Mesenteric fat pad (tissue), 1 donor: ENCODE data around the gene CXADR. TPM values are rescaled to one million over a fixed set of nuclear protein-coding genes. Genes with fewer than 3 reads are reported as not detected.
A peak's percentile ranks its signal among the peaks of the same experiment; 100 is the strongest.

ENCODE experiments used
- DNase-seq: peaks from one replicate; pipeline ENCODE4 v3.0.0-alpha.2; 2020; ENCODE audit warnings: low spot score
- total RNA-seq: library from RNA; stranded (reverse); fragmentation: NEBNext Ultra II Directional; extraction: Animal tissue kit (Norgen Biotek cat#: 25700); gene quantifications from one replicate; pipeline ENCODE4 v1.2.1, GENCODE V29; 2021
- donor health status: DM: yes; HTN: yes; CAD: no.

CXADR gene
- total RNA-seq, 1 donor from 2014 or later = 0.74 TPM

DNA sequence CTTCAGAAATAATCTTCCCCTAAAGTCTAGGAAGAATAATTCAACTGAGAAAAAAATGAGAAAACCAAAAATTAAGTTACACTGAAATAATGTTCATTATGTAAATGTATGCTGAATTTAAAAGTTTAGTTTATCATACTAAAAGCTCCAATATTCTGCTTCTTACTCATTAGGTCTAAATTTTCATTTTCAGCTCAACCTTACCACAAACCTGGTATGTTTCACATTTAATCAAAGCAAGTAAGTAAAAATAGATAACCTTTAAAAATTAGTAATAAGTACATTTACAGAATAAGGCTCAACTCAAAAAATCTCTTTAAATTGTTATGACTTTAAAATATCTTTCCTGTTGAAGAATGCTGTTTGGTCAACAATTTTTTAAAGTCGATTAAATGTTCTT, 84.8 kb downstream of the CXADR start:
- DNase-seq = no peak

DNA sequence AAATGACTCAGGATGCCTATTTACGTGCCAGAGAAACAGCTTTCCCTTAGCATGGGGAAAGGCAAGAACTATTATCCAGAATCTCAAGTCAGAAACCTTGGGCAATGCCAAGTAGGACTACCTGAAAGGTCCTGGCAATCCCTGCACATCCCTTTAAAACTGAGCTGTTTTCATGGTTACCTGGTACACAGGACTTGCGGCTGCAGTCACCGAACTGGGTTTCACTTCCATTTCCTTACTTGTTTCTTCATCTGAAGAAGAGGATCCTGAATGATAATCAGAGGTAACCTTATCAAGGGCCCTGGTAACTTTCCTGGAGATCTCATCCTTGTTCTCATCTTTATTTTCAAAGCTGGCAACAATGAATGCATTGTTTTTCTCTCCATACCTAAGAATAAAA, 85.6 kb downstream of the CXADR start:
- DNase-seq = no peak

GRCh38 chr21:17602874-17603273, 90.0 kb downstream of the CXADR start:
- DNase-seq = no peak

DNA sequence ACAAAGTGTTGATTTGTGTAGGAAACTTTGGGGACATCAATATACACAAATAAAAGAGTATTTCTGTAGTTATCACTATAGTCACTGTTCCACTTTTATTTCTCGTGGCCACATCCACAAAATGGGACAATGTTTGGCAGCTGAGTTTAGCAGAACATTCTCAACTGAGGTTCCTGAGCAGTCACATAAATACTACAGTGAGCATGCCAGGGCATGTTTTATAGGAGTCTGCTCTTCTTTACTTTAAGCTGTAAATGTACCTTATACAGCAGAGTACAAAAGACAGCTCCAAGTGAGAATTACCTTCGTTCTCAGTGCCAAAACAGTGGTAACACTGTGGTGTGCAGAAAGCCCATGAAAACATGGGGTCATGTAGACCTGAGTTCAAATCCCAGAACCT, 94.8 kb downstream of the CXADR start:
- no peak for DNase-seq

- no peak for DNase-seq
Observed at GRCh38 chr21:17609681-17610080, 96.8 kb downstream of the CXADR start.

DNA sequence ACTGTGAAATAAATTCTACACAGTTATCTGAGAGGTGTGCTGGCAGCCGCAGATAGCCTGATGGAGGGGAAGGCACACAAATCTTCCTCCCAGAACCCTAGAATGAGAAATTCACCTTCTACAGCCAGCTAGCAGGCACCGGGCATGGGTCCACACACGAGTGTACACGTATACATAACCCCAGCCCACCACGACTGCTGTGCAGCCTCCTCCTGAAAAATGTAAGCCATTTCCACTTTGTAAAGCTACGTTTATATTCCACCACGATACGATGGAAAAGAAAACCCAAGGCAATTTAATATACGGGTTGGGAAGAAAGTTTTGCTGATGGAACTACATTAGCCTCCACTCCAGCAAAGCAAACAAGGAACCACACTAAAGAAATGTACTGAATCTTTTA, 98.1 kb downstream of the CXADR start:
- no peak for DNase-seq

DNA sequence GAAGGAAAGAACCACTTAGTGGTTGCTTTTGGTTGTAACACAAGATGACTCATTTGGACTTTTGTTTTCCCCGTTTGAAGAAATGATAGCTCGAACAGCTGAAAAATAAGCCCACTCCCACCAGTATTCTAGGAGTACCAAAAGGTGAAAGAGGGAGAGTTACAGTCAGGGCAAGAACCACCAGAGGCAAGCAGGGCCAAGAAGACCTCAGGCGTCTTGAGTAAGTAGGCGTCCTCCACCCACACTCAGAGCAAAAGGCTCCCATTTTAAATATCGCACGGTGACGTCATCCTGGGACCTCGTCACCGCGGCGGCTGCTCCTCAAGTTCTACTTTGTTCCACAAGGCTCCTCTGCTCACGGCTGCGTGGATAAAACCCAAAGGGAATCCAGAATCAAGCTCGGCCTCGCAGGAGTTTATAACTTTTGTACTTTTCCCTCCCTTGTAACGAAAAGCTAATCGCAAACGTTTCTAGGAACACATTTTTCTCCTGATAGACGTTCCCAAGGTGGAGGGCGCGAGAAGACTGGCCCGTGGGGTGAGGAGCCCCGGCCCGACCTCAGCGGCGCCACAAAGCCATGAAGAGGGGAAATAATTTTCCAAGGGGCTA, 98.7 kb downstream of the CXADR start:
- peak; percentile 90 for DNase-seq

DNA sequence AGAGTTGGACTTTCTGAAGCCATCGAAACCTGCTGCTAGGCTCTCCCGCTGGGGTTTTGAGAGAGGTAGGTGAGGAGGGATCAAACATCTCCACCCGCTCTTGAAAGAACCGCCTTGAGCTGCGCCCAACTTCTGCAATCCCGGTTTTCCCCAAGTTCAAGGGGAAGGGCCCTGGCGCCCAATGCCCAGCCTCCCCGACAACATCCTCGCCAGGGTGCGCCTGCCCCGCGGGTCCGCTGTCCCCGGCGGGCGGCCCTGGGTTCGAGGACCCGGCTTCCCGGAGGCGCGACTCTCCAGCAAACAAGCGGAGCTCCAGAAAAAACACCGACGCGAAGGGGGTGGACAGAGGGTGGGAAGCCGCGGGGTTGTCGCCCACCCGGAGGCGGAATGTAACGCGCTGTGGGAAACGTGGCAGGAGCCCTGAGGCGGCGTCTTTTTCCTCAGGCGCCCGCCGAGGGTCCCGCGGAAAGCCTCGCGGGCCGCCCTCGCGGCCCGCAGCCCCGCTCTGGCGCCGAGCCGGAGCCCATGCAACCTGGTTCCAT, 99.3 kb downstream of the CXADR start:
- no peak for DNase-seq

- peak; percentile 93 for DNase-seq
Observed at GRCh38 chr21:17612565-17613241, 99.9 kb downstream of the CXADR start, which contains the start of gene BTG3. TSS of gene BTG3 (minus strand) at chr21:17612901. CDS start at chr21:17609144, 3,757 bp downstream.

- no peak for DNase-seq
Observed at GRCh38 chr21:17613242-17613676, 100.4 kb downstream of the CXADR start.

- no peak for DNase-seq
Observed at GRCh38 chr21:17616831-17617230, 104.0 kb downstream of the CXADR start.

GRCh38 chr21:17622018-17622417, 109.2 kb downstream of the CXADR start:
- DNase-seq = no peak

GRCh38 chr21:17631195-17631594, 118.4 kb downstream of the CXADR start:
- DNase-seq = no peak

GRCh38 chr21:17636711-17637110, 123.9 kb downstream of the CXADR start:
- DNase-seq = no peak

DNA sequence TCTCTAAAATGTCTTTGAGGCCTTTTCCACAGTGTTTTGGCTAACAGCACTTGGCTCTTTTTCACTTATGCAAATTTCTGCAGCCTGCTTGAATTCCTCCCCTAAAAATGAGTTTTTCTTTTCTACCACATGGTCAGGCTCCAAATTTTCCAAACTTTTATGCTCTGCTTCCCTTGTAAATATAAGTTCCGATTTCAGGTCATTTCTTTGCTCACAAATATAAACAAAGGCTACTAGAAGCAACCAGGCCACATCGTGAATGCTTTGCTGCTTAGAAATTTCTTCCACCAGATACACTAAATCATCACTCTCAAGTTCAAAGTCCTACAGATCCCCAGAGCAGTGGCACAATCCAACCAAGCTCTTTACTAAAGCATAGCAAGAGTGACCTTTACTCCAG, 128.0 kb downstream of the CXADR start:
- DNase-seq = no peak

Other genes with a start within 250 kb of the CXADR start
- 29.1 TPM for gene BTG3, start 99.9 kb downstream of the CXADR start, total RNA-seq